IMR-90 (cell line): ENCODE results near the gene IFNLR1. TPM values are rescaled to one million over a fixed set of nuclear protein-coding genes. Genes with fewer than 3 reads are reported as not detected.

Experiments used
- ATAC-seq: fragments of 200-7000 bp; cut with Tn5 transposase; 2 replicates; pipeline ENCODE4 v1.9.1; 2020; ENCODE audit warnings: low read depth, mild to moderate bottlenecking, moderate library complexity
- BruUV-seq: library from RNA; stranded (reverse); fragments of 400-500 nt; replicated peaks from 2 replicates; lab custom pipeline; 2021; lab: Mats Ljungman, UMichigan
- CTCF ChIA-PET: fragments of 300-600 bp; formaldehyde crosslinking; extraction: SDS; loops from one replicate; lab custom pipeline; 2021; ENCODE audit warnings: antibody characterized with exemption; lab: Yijun Ruan, JAX
- POLR2A ChIA-PET: fragments of 300-600 bp; sonication (Branson Sonifier 250); formaldehyde crosslinking; loops from one replicate; lab custom pipeline; 2022; ENCODE audit warnings: antibody characterized with exemption; ENCODE audit not compliant: unreplicated experiment; lab: Charles Lee
- DNase-seq: peaks from one replicate; pipeline ENCODE4 v3.0.0; 2013
- H2AFZ ChIP-seq: replicated peaks from 2 replicates; pipeline ENCODE3; 2013; ENCODE audit warnings: low read length, mild to moderate bottlenecking; ENCODE audit not compliant: poor library complexity
- H2AK5ac ChIP-seq: 2 replicates; pipeline ENCODE4 v1.6.1; 2013; ENCODE audit warnings: low read depth, low read length, inconsistent platforms
- H2AK9ac ChIP-seq: replicated peaks from 2 replicates; pipeline ENCODE3; 2013; ENCODE audit warnings: mild to moderate bottlenecking, low read depth, low read length, moderate library complexity; ENCODE audit not compliant: poor library complexity
- H2BK120ac ChIP-seq: 2 replicates; pipeline ENCODE4 v1.6.1; 2013; ENCODE audit warnings: low read depth, low read length, inconsistent platforms
- H2BK15ac ChIP-seq: 3 replicates; pipeline ENCODE4 v1.6.1; 2013; ENCODE audit warnings: low read depth, low read length, inconsistent platforms
- H2BK20ac ChIP-seq: 2 replicates; pipeline ENCODE4 v1.6.1; 2013; ENCODE audit warnings: low read depth, mild to moderate bottlenecking, inconsistent platforms, low read length, moderate library complexity
- H2BK5ac ChIP-seq: 2 replicates; pipeline ENCODE4 v1.6.1; 2013; ENCODE audit warnings: mild to moderate bottlenecking, low read depth, low read length, inconsistent platforms; ENCODE audit not compliant: poor library complexity, severe bottlenecking
- H3K14ac ChIP-seq: replicated peaks from 2 replicates; pipeline ENCODE4 v1.6.1; 2013; ENCODE audit warnings: low read depth, low read length, inconsistent platforms
- H3K18ac ChIP-seq: 2 replicates; pipeline ENCODE4 v1.6.1; 2013; ENCODE audit warnings: low read depth, low read length, control low read depth
- H3K23ac ChIP-seq: 2 replicates; pipeline ENCODE4 v1.6.1; 2013; ENCODE audit warnings: low read depth, low read length, inconsistent platforms
- H3K27ac ChIP-seq: 2 replicates; pipeline ENCODE4 v1.5.1; 2013; ENCODE audit warnings: mild to moderate bottlenecking, control low read depth, low read length; ENCODE audit not compliant: insufficient read depth
- H3K27me3 ChIP-seq: 2 replicates; pipeline ENCODE4 v1.6.1; 2013; ENCODE audit warnings: low read length; ENCODE audit not compliant: control insufficient read depth, insufficient read depth
- H3K36me3 ChIP-seq: 2 replicates; pipeline ENCODE4 v1.6.1; 2013; ENCODE audit warnings: low read length, mixed read lengths; ENCODE audit not compliant: control insufficient read depth, insufficient read depth
- H3K4ac ChIP-seq: 2 replicates; pipeline ENCODE4 v1.6.1; 2013; ENCODE audit warnings: low read depth, low read length, inconsistent platforms
- H3K4me1 ChIP-seq: 2 replicates; pipeline ENCODE4 v1.6.1; 2013; ENCODE audit warnings: low read length, mixed read lengths; ENCODE audit not compliant: control insufficient read depth, insufficient read depth
- H3K4me2 ChIP-seq: 2 replicates; pipeline ENCODE4 v1.6.1; 2013; ENCODE audit warnings: low read depth, mild to moderate bottlenecking, control low read depth, low read length, moderate library complexity
- H3K4me3 ChIP-seq: 2 replicates; pipeline ENCODE4 v1.5.1; 2013; ENCODE audit warnings: low read depth, mild to moderate bottlenecking, control low read depth, low read length, moderate library complexity; ENCODE audit not compliant: insufficient read depth
- H3K56ac ChIP-seq: 2 replicates; pipeline ENCODE4 v1.6.1; 2013; ENCODE audit warnings: low read length, inconsistent platforms; ENCODE audit not compliant: insufficient read depth; ENCODE audit errors: extremely low read depth
- H3K79me1 ChIP-seq, 2 experiments: 2 replicates each; pipeline ENCODE4 v1.6.1; 2013; ENCODE audit warnings: low read length in 2 of 2, inconsistent platforms in 1 of 2, low read depth in 1 of 2
- H3K9ac ChIP-seq: 2 replicates; pipeline ENCODE4 v1.6.1; 2013; ENCODE audit warnings: low read depth, low read length, control low read depth
- H3K9me1 ChIP-seq: 2 replicates; pipeline ENCODE4 v1.6.1; 2013; ENCODE audit warnings: low read length, inconsistent platforms; ENCODE audit not compliant: insufficient read depth
- H3K9me3 ChIP-seq: 2 replicates; pipeline ENCODE4 v1.6.1; 2013; ENCODE audit warnings: low read length; ENCODE audit not compliant: control insufficient read depth, insufficient read depth
- H4K20me1 ChIP-seq: 2 replicates; pipeline ENCODE4 v1.6.1; 2013; ENCODE audit warnings: low read length, inconsistent platforms; ENCODE audit not compliant: insufficient read depth
- H4K5ac ChIP-seq: 2 replicates; pipeline ENCODE4 v1.6.1; 2013; ENCODE audit warnings: mild to moderate bottlenecking, low read depth, low read length, control low read depth
- H4K8ac ChIP-seq, 2 experiments: 2 replicates each; pipeline ENCODE4 v1.6.1; 2013; ENCODE audit warnings: low read depth in 2 of 2, low read length in 2 of 2, control low read depth in 1 of 2, inconsistent platforms in 1 of 2
- H4K91ac ChIP-seq: 2 replicates; pipeline ENCODE4 v1.6.1; 2013; ENCODE audit warnings: low read depth, low read length, inconsistent platforms; ENCODE audit not compliant: insufficient read depth
- BHLHE40 ChIP-seq: fragments of 150-350 bp; IDR thresholded peaks from 2 replicates; pipeline ENCODE4 v1.6.1; 2016; ENCODE audit warnings: mild to moderate bottlenecking, low read depth, low read length
- CHD1 ChIP-seq: IDR thresholded peaks from 2 replicates; pipeline ENCODE4 v1.6.1; 2012; ENCODE audit warnings: low read depth, low read length, improper control_type of control experiment
- CTCF ChIP-seq: conservative IDR thresholded peaks from 2 replicates; pipeline ENCODE4 v1.5.1; 2012; ENCODE audit warnings: mild to moderate bottlenecking, low read depth, low read length, improper control_type of control experiment
- ELK1 ChIP-seq: fragments of 150-350 bp; IDR thresholded peaks from 2 replicates; pipeline ENCODE4 v1.6.1; 2016; ENCODE audit warnings: low read depth, mild to moderate bottlenecking, low read length, moderate library complexity, borderline replicate concordance
- FOS ChIP-seq: fragments of 150-350 bp; IDR thresholded peaks from 2 replicates; pipeline ENCODE4 v1.6.1; 2016; ENCODE audit warnings: low read depth, low read length
- MAZ ChIP-seq: IDR thresholded peaks from 2 replicates; pipeline ENCODE4 v1.6.1; 2012; ENCODE audit warnings: low read depth, mild to moderate bottlenecking, low read length, improper control_type of control experiment, moderate library complexity, borderline replicate concordance
- NFE2L2 ChIP-seq: fragments of 150-350 bp; IDR thresholded peaks from 2 replicates; pipeline ENCODE4 v1.6.1; 2016; ENCODE audit warnings: low read depth, mild to moderate bottlenecking, low read length
- WGBS, 2 experiments: methylation state at CpG; one replicate each; pipeline versions ENCODE4 v1.1.5 to v1.1.7; 2013; ENCODE audit warnings: missing lambda C conversion rate in 2 of 2; ENCODE audit not compliant: insufficient read length in 1 of 2; ENCODE audit errors: extremely low coverage in 2 of 2; 5-methylcytosine and 5-hydroxymethylcytosine counted together
- dilution Hi-C: fragments of 300-500 bp; cut with HindIII; formaldehyde crosslinking; loops from one replicate; pipeline ENCODE4 v1.14.3; 2018; ENCODE audit warnings: low sequenced_read_pairs; ENCODE audit not compliant: unreplicated experiment
- in situ Hi-C: fragments of 300-500 bp; cut with MboI; formaldehyde crosslinking; loops from 3 replicates; pipeline ENCODE4 v1.14.3; 2019; ENCODE audit warnings: low sequenced_read_pairs, inconsistent platforms, mixed read lengths
- intact Hi-C: fragments of 100-400 bp; cut with micrococcal nuclease; formaldehyde crosslinking; loops from 2 replicates; pipeline ENCODE4 v1.10.0; 2022
- polyA plus RNA-seq, 3 experiments: library from polyadenylated mRNA; depleted of rRNA; stranded (reverse); fragments of >200 nt; gene quantifications; 2 replicates each; pipeline ENCODE4 v1.2.3, GENCODE V29; 2012; ENCODE audit warnings: low replicate concordance in 1 of 3
- total RNA-seq: library from RNA; depleted of rRNA; stranded (reverse); fragments of >200 nt; gene quantifications from 2 replicates; pipeline ENCODE4 v1.2.3, GENCODE V29; 2012

IFNLR1 gene
- total and polyA plus RNA-seq, 2 of the 4 experiments (the other 2 are of a cell fraction) = not detected

GRCh38 chr1:24119489-24119858 is 67.6 kb downstream of the IFNLR1 start:
- no peak for ATAC-seq
- intact Hi-C loops = no loop called here
- Histone ChIP-seq H3K4me2 (no peak overlapping the region), H3K56ac (no peak overlapping the region), H3K27me3 (peaks cover 53% of the 10 kb centered on the region), H2BK20ac (no peak overlapping the region), H4K8ac (no peak overlapping the region), H4K5ac (no peak overlapping the region), H2BK120ac (no peak overlapping the region), H3K4ac (no peak overlapping the region), H3K9ac (no peak overlapping the region), H3K4me1 (peaks cover 2% of the 10 kb centered on the region; the same call in 1 of the 2 replicates), H3K9me1 (no peaks in the 10 kb centered on the region), H2BK15ac (no peak overlapping the region), H3K79me1 (no peaks in the 10 kb centered on the region), H3K4me3 (no peak overlapping the region), H2AK9ac (no peak overlapping the region), H3K14ac (no peak overlapping the region), H3K18ac (no peak overlapping the region), H3K23ac (no peak overlapping the region), H4K91ac (no peak overlapping the region), H3K9me3 (no peaks in the 10 kb centered on the region), H2BK5ac (no peak overlapping the region), H4K20me1 (no peaks in the 10 kb centered on the region), H3K27ac (no peak overlapping the region), H3K36me3 (no peaks in the 10 kb centered on the region), H2AFZ (no peak overlapping the region), H2AK5ac (no peak overlapping the region)
- in situ Hi-C loops = no loop called here
- WGBS, 2 experiments = no CpG with 5 or more reads among the region's 5 CpGs
- dilution Hi-C loops = no loop called here
- BruUV-seq = no TSS peak
- TF ChIP-seq ELK1 (no peak), BHLHE40 (no peak), NFE2L2 (no peak), CHD1 (no peak), MAZ (no peak), CTCF (no peak), FOS (no peak)
- POLR2A ChIA-PET = no interaction called here
- DNase-seq = no peak
- CTCF ChIA-PET = no interaction called here
